NCI-H526 (cell line): Measurements from ENCODE around the gene ROBO2.

Experiments
- DNase-seq, 2 experiments: peaks; one replicate each; lab custom pipeline; 2025; lab: John Stamatoyannopoulos, UW

Gene ROBO2

DNA sequence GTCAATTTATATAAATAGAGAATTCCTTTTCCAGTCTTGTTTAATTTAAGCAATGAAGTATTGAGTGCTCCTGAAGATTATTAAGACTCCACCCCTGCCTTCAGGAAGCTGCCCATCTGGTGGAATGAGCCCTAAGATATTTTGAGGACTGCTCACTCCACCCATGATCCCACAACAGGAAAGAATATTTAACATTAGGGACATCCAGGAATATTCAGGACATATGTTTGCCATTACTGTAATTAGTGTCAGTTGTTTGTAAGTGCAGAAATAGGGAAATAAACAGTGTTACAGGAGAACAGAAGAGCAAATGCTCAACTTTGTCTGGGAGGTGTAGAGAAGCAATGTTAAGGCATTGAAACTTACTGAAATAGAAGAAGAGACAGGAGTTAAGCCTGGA is 375.0 kb downstream of the ROBO2 start:
- DNase-seq: no peak

GRCh38 chr3:77420336-77420735 is 380.4 kb downstream of the ROBO2 start:
- no peak for DNase-seq

GRCh38 chr3:77421916-77422315 is 382.0 kb downstream of the ROBO2 start:
- DNase-seq: no peak

DNA sequence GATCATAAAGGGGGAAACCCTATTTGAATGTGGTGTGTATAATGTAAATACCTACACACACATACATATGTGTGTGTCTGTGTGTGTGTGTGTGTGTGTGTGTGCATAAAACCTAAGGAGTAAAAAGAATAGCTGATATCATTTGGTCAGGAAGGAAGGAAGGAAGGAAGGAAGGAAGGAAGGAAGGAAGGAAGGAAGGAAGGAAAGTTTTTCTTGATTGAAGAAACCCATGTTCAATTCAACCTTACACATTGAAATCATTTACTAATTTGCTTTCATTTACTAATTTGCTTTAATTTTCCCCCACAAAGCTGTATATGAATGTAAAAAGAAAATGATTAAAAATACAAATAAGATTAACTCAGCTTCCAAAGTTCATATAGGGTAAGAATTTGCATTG is 386.6 kb downstream of the ROBO2 start:
- DNase-seq: no peak

- DNase-seq: no peak
Measured at GRCh38 chr3:77427528-77427927, 387.6 kb downstream of the ROBO2 start.

DNA sequence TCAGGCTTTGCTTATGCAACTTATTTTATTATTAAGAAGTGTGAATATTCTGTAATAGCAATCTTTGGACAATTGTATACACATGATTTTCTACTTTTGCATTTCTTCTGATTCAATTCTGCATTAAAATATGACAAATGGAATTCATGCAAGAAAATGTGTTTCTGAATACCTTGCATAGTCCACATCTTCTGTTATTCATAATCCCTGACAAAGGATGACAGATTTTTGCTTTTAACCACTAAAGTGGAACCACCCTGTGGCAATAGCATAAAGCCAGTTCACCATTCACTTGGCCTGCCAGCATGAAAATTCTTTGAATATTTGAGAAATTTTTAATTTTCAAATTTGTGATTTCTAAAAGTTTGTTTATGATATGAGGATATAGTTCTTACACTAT is 397.0 kb downstream of the ROBO2 start:
- no peak for DNase-seq

GRCh38 chr3:77446084-77446483 is 406.2 kb downstream of the ROBO2 start:
- DNase-seq: no peak

GRCh38 chr3:77446761-77447160 is 406.9 kb downstream of the ROBO2 start:
- DNase-seq: no peak

GRCh38 chr3:77449459-77450350 is 409.8 kb downstream of the ROBO2 start:
- no peak for DNase-seq

DNA sequence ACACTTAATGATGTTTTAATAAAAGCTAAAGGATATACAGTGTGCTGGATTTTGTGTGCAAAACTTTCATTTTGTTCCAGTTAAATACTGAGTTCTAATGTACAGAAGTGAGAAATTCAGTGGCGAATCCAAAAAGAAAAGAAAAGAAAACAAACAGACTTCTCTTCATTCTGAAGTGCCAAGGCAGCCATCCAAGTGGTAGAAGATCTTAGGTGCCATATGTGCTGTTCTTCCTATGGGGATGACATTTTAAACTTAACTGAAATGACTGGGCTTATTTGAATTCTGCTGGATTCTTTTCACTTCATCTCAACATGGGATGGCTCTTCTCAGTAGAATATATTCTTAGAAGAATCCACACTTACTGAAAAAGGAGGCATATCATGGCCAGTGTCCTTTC is 416.5 kb downstream of the ROBO2 start:
- no peak for DNase-seq

- no peak for DNase-seq
Measured at GRCh38 chr3:77456906-77457305, 417.0 kb downstream of the ROBO2 start.

GRCh38 chr3:77459926-77460325 is 420.0 kb downstream of the ROBO2 start:
- DNase-seq: no peak

DNA sequence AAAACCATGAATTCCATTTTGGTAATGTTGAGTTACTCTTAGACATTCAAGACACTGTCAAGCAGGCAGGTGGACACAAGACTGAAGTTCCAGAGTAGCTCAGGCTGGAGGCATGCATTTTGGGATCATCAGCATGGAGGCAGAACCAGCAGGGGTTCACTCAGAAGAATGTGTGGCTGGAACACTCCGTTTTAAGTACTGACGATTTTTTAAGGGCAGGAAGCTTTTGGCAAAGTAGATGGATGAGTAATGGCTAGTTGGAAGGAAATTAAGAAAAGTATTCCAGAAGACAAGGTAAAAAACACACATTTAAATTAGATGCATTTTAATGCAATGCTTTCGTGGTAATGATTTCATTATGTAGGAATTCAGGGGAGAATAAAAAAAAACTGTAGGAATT is 420.4 kb downstream of the ROBO2 start:
- DNase-seq: no peak

DNA sequence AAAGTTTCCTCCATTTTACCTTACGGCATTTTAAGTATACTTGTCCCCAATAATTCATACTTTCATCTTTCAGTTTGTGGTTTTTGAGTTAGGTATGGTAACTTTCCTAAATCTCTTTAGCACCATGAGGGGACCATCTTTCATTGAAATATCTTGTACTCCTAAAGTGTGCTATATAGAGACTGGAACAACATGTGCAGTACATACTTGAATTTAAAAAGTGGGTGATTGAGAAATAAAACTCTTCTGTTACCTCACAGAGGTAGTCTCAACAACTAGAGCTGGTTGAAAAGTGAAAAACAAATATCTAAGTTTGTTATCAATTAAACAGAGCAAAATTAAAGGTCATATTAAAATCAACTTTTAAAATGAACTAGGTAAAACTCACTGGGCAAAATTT is 423.1 kb downstream of the ROBO2 start:
- DNase-seq: no peak

- DNase-seq: no peak
Measured at GRCh38 chr3:77464111-77464688, 424.3 kb downstream of the ROBO2 start.

DNA sequence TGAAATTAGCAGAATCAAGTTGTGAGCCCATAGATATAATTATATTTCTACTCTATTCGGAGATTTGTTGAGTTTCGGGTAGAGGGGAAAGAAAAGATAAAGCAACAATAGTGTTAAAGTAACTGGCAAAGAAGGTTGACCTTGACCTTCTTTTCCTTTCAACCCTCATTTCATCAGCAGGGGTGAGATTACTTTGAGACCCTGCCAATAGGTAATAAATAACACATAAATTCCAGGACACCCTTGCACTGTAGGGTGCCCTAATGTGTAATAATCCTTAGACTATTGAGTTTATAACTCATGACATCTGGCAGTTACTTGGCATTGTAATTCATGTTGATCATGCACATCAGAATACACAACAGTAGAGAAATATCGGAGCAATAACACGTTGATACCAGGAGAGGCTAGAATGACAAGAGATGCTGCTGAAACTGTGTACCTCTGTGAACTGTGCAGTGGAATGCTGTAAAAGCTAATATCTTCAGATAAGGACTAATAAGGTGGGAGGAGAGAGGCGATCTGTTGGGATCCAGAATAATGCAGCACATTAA is 426.7 kb downstream of the ROBO2 start:
- no peak for DNase-seq

- no peak for DNase-seq
Measured at GRCh38 chr3:77467702-77468625, 428.1 kb downstream of the ROBO2 start.

DNA sequence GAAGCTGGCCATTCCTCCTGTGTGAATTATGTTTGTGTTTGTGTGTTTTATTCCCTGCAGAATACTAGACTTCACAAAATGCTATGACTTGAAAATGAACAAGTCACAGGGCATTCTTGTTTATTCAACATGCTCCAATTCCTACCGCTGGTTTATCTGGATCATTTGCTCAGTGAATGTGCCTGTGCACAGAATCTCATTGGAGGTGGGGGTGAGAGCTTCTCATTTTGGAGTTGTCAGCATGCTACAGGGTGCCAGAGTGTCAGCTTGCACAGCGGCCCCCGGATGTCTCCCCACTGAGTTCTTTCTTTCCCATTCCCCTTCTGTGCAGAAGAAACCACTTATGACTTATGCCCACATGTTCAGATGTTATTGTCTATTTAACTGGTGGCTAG is 428.7 kb downstream of the ROBO2 start:
- no peak for DNase-seq

DNA sequence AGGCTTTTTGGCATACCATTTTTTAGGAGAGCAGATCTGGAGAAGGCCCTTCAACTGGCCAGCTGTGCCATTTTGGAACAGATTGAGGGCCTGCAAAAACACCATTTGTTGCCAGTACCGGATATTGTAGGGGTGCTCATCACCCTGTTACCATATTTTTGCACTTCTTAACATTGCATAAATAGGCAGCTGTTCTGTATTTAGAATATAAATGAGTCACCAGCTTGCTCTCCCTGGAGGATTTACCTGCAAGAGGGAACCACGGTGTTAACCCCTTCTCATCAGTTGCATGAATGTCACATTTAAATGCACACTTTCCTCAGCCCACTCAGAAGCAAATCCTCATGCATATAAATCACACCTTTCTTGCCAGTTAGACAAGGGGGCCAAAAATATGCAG is 435.6 kb downstream of the ROBO2 start:
- no peak for DNase-seq

DNA sequence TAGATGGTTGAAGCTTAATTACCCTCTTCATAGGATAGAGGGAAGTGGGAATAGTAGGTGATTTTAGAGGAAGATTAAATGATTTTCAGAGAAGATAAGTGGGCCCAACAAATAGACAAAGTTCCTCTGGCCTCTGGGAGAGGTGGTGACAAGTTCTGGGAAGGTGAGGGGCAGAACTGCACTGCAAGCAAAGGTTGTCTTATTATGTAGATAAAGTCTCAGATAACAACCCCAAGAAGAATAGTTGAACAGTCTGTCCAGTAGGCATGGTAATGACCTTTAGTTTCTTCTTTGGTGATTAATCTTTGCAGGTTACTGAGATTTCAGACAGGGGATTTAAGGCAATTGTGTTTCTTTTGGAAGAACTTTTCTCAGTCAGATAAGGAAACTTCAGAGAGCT is 439.1 kb downstream of the ROBO2 start:
- DNase-seq: no peak

DNA sequence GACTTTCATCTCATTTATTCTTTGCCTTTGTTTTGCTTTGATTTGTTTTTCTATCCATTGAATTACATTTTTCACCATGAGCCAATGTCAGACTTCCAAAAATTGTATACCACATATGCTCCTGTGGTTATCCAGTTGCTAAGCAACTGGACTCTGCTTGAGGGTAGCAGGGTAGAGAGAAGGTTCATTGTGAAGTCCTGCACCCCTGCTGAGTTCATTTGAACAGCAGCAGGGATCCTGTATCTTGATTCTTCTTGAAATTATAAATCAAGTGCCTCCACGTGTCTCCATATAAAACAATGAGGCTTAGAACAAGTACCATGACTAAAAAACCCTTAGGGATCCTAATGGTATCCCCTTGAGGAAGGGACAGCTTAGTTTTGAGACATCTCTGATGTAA is 449.3 kb downstream of the ROBO2 start:
- no peak for DNase-seq

- no peak for DNase-seq
Measured at GRCh38 chr3:77491961-77492360, 452.1 kb downstream of the ROBO2 start.
